NCI-H774 (cell line): Measurements from ENCODE around the gene AMER1.

ENCODE experiments used
- DNase-seq: peaks from one replicate; lab custom pipeline; 2025; lab: John Stamatoyannopoulos, UW

The AMER1 gene

DNA sequence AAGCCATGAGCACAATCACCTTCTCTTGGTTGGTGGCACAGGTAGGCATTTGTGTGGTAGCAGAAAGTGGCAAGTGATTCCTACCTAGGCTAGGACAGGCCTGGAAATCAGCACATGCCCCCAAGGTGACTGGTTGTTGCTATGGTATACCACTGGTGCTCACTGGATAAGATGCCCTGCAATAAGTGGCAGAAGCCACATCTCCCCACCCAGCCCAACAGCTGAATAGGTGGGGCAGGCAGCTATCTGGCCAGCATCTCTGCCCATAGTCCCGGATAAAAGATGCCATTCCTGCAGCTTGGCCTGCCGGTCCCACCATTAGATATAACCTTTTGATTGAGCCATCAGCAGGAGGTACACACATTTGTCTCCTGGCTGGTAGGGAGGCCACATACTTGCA, 21.1 kb downstream of the AMER1 start:
- DNase-seq = no peak

DNA sequence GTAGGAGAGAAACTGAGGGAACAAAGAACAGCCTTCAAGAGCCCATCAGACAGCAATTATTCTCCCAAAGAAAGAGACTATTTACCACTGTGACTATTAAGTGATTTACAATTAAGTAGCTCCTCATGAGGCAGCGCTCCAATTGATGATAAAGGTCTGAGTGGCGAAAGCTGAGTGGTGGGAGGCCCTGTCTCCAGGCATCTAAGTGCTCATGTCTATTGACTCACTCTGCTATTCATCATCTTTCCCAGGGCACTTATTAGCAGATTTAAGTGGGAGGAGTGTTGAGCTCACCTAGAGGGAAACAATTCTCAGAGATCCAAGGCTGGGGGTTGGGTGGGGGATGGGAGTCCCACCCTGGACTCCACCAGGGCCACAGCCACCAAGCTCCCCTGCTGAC, 23.3 kb downstream of the AMER1 start:
- no peak for DNase-seq

DNA sequence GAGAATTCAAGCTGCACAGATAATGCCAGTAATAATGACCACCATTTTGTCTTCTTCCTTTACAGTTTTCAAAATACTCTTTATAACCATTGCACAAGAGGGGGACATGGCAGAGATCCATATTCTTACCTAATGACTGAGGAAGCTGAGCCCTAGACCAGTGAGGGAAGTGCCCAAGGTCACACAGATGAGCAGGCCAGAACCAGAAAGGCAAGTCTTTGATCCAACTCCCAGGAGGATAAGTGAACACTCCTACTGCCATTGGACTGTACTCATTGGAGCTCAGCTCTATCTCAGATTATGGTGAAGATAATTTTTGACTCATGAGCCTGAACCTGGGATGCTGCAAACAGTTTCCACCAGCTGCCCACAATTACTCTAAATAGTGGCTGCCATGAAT, 28.6 kb downstream of the AMER1 start:
- no peak for DNase-seq

DNA sequence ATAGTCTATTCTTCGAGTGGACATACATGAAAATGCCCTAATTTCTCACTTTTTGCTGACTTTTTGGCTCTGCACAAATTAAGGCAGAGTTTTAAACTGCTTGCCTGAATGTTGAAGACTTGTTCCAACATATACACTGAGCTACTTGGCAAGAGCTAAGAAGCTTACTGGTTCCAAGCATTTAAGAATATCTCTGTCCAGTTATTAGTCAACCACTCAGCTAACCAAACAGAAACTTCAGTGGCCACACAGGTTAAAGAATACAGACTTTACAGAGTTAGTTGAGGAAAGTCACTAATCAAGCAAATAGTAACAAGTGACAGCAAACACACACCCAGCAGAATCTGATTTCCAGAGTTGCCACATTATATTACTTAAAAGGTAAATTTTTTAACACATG, 35.5 kb downstream of the AMER1 start:
- DNase-seq = no peak

DNA sequence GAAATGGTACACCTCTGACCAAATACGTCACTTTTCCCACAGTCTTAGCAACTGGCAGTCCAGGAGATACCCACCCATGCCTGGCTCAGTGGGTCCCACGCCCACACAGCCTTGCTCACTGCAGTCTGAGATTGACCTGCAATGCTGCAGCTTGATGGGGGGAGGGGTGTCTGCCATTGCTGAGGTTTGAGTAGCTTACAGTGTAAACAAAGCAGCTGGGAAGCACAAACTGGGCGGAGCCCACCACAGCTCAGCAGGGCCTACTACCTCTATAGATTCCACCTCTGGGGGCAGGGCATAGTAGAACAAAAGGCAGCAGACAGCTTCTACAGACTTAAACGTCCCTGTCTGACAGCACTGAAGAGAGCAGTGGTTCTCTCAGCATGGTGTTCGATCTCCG, 52.7 kb downstream of the AMER1 start:
- no peak for DNase-seq

DNA sequence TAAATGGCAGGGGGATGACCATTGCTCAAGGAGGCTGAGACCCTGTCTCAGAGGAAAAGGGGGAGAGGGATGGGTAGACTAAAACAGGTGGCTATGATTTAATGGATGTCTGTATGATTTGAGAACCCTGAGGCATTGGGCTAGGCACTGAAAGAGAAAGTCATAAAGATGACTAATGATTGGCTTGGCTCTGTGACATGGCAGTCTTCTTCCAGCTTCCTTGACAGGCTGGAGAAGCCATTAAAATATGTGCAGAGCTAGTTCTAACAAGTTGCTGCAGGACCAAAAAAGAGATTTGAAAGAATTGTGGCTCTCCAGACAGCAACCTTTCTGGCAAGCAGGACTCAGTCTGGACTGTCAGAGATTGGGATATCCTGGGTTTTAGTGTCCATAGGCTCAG, 53.6 kb downstream of the AMER1 start:
- no peak for DNase-seq

DNA sequence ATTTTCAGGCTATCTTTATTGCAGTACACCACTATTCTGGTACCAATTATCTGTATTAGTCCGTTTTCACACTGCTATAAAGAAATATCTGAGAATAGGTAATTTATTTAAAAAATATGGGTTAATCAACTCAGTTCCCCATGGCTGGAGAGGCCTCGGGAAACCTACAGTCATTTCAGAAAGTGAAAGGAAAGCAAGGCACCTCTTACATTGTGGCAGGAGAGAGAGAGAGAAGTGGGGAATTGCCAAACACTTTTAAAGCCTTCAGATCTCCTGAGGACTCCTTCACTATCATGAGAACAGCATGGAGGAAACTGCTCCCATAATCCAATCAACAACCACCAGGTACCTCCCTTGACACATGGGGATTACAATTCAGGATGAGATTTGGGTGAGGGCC, 54.7 kb downstream of the AMER1 start:
- no peak for DNase-seq
